Measurements from ENCODE around the gene SCML1.

Gene SCML1

GRCh38 chrX:17748684-17749083 is 11.4 kb downstream of the SCML1 start:
- no peak for TF ChIP-seq CTCF (IDR thresholded peaks at IDR 0.05; ENCODE audit: low read depth, low read length)
- H3K4me3 ChIP-seq (ENCODE audit: low read depth, low read length): no peak overlapping the region

GRCh38 chrX:17750436-17750835 is 13.1 kb downstream of the SCML1 start:
- TF ChIP-seq CTCF (IDR thresholded peaks at IDR 0.05; ENCODE audit: low read depth, low read length): no peak
- no peak overlapping the region for H3K4me3 ChIP-seq (ENCODE audit: low read depth, low read length)

GRCh38 chrX:17758382-17758781 is 21.1 kb downstream of the SCML1 start:
- no peak overlapping the region for H3K4me3 ChIP-seq (ENCODE audit: low read depth, low read length)
- no peak for TF ChIP-seq CTCF (IDR thresholded peaks at IDR 0.05; ENCODE audit: low read depth, low read length)

GRCh38 chrX:17759990-17760389 is 22.7 kb downstream of the SCML1 start:
- no peak for TF ChIP-seq CTCF (IDR thresholded peaks at IDR 0.05; ENCODE audit: low read depth, low read length)
- H3K4me3 ChIP-seq (ENCODE audit: low read depth, low read length): no peak overlapping the region

GRCh38 chrX:17767734-17768133 is 30.4 kb downstream of the SCML1 start:
- no peak for TF ChIP-seq CTCF (IDR thresholded peaks at IDR 0.05; ENCODE audit: low read depth, low read length)
- H3K4me3 ChIP-seq (ENCODE audit: low read depth, low read length): no peak overlapping the region

GRCh38 chrX:17768997-17769396 is 31.7 kb downstream of the SCML1 start:
- TF ChIP-seq CTCF (IDR thresholded peaks at IDR 0.05; ENCODE audit: low read depth, low read length): no peak
- no peak overlapping the region for H3K4me3 ChIP-seq (ENCODE audit: low read depth, low read length)

GRCh38 chrX:17769701-17770269 is 32.5 kb downstream of the SCML1 start:
- TF ChIP-seq CTCF (IDR thresholded peaks at IDR 0.05; ENCODE audit: low read depth, low read length): no peak
- no peak overlapping the region for H3K4me3 ChIP-seq (ENCODE audit: low read depth, low read length)
